ENCODE data around the gene TMC3.
A peak's percentile ranks its signal among the peaks of the same experiment; 100 is the strongest.

The TMC3 gene

DNA sequence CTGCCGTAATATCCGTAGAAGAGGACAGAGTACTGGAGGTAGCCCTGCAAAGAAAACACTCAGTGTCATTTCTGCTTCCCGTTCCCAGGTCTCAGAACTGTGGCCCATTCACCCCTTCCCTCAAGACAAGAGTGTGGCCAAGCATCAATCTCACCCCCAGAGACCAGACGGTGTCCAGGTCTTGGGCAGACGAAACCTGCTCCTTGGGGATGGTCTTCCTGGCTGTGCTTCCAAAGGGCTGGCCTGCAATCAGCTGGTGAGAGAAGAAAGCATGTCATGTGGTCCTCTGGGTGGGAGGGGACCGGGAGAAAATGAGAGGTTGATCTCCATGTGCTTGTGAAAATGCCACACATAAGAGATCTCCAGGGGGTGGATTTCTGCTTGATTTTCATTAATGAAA lies 15.8 kb downstream of the TMC3 start:
- Histone ChIP-seq H4K20me1 (ENCODE audit: insufficient read depth, low read length) (no peaks in the 10 kb centered on the region), H3K4me1 (ENCODE audit: low read length) (no peaks in the 10 kb centered on the region), H3K4me2 (ENCODE audit: low read length) (no peak overlapping the region), H2AFZ (ENCODE audit: low read depth, low read length) (no peak overlapping the region), H3K36me3 (replicated peaks; ENCODE audit: low read depth, low read length) (no peaks in the 10 kb centered on the region), H3K9ac (ENCODE audit: low read length) (no peak overlapping the region), H3K9me3 (ENCODE audit: insufficient read depth, low read length) (no peaks in the 10 kb centered on the region), H3K27me3 (ENCODE audit: low read depth, low read length) (peaks cover 15% of the 10 kb centered on the region; the same call in 1 of the 2 replicates), H3K4me3 (ENCODE audit: low read length) (no peak overlapping the region), H3K79me2 (ENCODE audit: low read length) (no peaks in the 10 kb centered on the region), H3K27ac (ENCODE audit: low read length) (no peak overlapping the region)
- TF ChIP-seq EZH2phosphoT487 (IDR thresholded peaks at IDR 0.05; ENCODE audit: low read depth) = no peak
- TF ChIP-seq, protein P1, sequence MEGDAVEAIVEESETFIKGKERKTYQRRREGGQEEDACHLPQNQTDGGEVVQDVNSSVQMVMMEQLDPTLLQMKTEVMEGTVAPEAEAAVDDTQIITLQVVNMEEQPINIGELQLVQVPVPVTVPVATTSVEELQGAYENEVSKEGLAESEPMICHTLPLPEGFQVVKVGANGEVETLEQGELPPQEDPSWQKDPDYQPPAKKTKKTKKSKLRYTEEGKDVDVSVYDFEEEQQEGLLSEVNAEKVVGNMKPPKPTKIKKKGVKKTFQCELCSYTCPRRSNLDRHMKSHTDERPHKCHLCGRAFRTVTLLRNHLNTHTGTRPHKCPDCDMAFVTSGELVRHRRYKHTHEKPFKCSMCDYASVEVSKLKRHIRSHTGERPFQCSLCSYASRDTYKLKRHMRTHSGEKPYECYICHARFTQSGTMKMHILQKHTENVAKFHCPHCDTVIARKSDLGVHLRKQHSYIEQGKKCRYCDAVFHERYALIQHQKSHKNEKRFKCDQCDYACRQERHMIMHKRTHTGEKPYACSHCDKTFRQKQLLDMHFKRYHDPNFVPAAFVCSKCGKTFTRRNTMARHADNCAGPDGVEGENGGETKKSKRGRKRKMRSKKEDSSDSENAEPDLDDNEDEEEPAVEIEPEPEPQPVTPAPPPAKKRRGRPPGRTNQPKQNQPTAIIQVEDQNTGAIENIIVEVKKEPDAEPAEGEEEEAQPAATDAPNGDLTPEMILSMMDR (IDR thresholded peaks at IDR 0.05; ENCODE audit: low read depth, low read length) = no peak

DNA sequence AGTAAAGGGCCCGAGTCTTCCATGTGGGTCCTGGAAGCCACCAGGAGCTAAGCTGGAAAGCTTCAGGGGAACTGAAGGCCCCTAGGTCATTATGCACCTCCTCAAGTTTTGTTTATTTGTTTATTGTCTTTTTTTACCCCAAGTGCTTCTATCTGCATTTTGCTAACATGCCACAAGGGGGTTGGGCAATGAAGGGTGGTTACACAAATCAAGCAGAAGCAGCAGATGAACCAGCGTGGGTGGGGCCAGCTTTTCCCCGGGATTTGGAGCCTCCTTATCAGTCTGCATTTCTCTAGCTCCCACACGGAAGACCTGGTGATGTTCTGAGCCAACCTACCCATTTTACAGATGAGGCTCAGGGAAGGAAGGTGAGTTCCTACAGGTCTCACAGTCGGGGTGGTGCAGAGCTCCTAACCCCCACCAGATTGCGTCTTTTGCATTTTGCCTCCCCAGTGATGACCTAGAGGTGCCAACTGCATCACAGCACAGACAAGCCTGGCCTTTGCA lies 16.8 kb downstream of the TMC3 start:
- Histone ChIP-seq H3K4me2 (ENCODE audit: low read length) (no peak overlapping the region), H3K9me3 (ENCODE audit: insufficient read depth, low read length) (no peaks in the 10 kb centered on the region), H3K4me3 (ENCODE audit: low read length) (no peak overlapping the region), H3K27me3 (ENCODE audit: low read depth, low read length) (peaks cover 15% of the 10 kb centered on the region; the same call in 1 of the 2 replicates), H3K4me1 (ENCODE audit: low read length) (no peaks in the 10 kb centered on the region), H2AFZ (ENCODE audit: low read depth, low read length) (no peak overlapping the region), H3K36me3 (replicated peaks; ENCODE audit: low read depth, low read length) (no peaks in the 10 kb centered on the region), H4K20me1 (ENCODE audit: insufficient read depth, low read length) (no peaks in the 10 kb centered on the region), H3K27ac (ENCODE audit: low read length) (no peak overlapping the region), H3K9ac (ENCODE audit: low read length) (no peak overlapping the region), H3K79me2 (ENCODE audit: low read length) (no peaks in the 10 kb centered on the region)
- TF ChIP-seq EZH2phosphoT487 (IDR thresholded peaks at IDR 0.05; ENCODE audit: low read depth) = no peak
- TF ChIP-seq, protein P1 (IDR thresholded peaks at IDR 0.05; ENCODE audit: low read depth, low read length) = 0 out of 2 replicates have a peak, but pooled peaks have one; percentile 8

DNA sequence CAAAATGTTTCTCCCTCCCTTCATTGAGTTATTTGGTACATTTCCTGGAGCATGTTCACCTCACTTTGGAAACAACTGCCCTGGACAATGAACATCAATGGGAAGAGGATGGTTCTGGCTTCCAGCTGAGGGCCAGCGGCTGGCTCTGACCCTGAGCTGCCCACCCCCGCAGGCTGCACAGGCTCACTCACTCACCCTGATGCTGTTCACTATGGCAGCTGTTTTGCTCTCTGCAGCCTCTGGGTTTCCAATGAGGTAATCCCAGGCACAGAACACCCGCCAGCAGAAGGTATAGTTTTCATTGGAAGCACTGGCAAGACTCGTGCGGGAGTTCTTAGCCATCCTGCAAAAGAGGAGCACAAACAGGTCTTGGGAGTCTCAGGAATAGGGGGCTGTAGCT lies 17.8 kb downstream of the TMC3 start:
- no peak overlapping the region for H3K9ac ChIP-seq (ENCODE audit: low read length)
- H3K4me2 ChIP-seq (ENCODE audit: low read length) = no peak overlapping the region
- no peaks in the 10 kb centered on the region for H4K20me1 ChIP-seq (ENCODE audit: insufficient read depth, low read length)
- H2AFZ ChIP-seq (ENCODE audit: low read depth, low read length) = no peak overlapping the region
- TF ChIP-seq, protein P1 (IDR thresholded peaks at IDR 0.05; ENCODE audit: low read depth, low read length) = no peak
- TF ChIP-seq EZH2phosphoT487 (IDR thresholded peaks at IDR 0.05; ENCODE audit: low read depth) = no peak
- no peak overlapping the region for H3K27ac ChIP-seq (ENCODE audit: low read length)
- peaks cover 15% of the 10 kb centered on the region; the same call in 1 of the 2 replicates for H3K27me3 ChIP-seq (ENCODE audit: low read depth, low read length)
- H3K36me3 ChIP-seq (replicated peaks; ENCODE audit: low read depth, low read length) = no peaks in the 10 kb centered on the region
- no peaks in the 10 kb centered on the region for H3K4me1 ChIP-seq (ENCODE audit: low read length)
- no peaks in the 10 kb centered on the region for H3K79me2 ChIP-seq (ENCODE audit: low read length)
- H3K9me3 ChIP-seq (ENCODE audit: insufficient read depth, low read length) = no peaks in the 10 kb centered on the region
- no peak overlapping the region for H3K4me3 ChIP-seq (ENCODE audit: low read length)

DNA sequence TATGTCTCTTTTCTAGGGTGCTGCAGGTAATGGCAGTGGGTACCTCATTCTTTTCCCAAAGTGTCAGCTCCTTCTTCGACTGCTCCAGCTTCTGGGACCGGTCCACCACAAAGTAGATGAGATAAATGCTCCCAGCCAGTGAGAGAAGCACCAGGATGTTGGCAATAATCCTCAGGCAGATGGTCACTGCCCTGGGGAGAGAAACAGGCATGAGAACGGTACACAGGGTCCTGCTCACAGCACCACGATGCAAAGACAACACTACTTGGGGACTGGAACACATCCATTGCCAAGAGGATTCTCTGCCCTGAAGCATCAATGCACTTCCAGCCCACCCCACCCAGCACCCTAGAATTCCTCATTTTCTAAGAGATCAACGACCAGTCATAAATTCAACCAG lies 22.4 kb downstream of the TMC3 start:
- no peak overlapping the region for H3K27ac ChIP-seq (ENCODE audit: low read length)
- H4K20me1 ChIP-seq (ENCODE audit: insufficient read depth, low read length) = no peaks in the 10 kb centered on the region
- H3K9me3 ChIP-seq (ENCODE audit: insufficient read depth, low read length) = no peaks in the 10 kb centered on the region
- H3K36me3 ChIP-seq (replicated peaks; ENCODE audit: low read depth, low read length) = no peaks in the 10 kb centered on the region
- no peak overlapping the region for H3K4me3 ChIP-seq (ENCODE audit: low read length)
- H3K27me3 ChIP-seq (ENCODE audit: low read depth, low read length) = peaks cover 11% of the 10 kb centered on the region; the same call in 1 of the 2 replicates
- no peak overlapping the region for H3K9ac ChIP-seq (ENCODE audit: low read length)
- TF ChIP-seq, protein P1 (IDR thresholded peaks at IDR 0.05; ENCODE audit: low read depth, low read length) = no peak
- no peak for TF ChIP-seq EZH2phosphoT487 (IDR thresholded peaks at IDR 0.05; ENCODE audit: low read depth)
- H3K4me2 ChIP-seq (ENCODE audit: low read length) = no peak overlapping the region
- H3K79me2 ChIP-seq (ENCODE audit: low read length) = no peaks in the 10 kb centered on the region
- H3K4me1 ChIP-seq (ENCODE audit: low read length) = no peaks in the 10 kb centered on the region
- no peak overlapping the region for H2AFZ ChIP-seq (ENCODE audit: low read depth, low read length)
